GM08714 (cell line): ENCODE data around the gene AHR.

Source experiments
- H3K4me3 ChIP-seq: fragments of 200-500 bp; sonication (Bioruptor generic); 2 replicates; pipeline ENCODE4 v1.5.1; 2014; ENCODE audit warnings: mild to moderate bottlenecking, low read length, inconsistent platforms
- ZNF274 ChIP-seq: IDR thresholded peaks from 2 replicates; pipeline ENCODE4 v1.6.1; 2012; ENCODE audit warnings: mild to moderate bottlenecking, low read depth, low read length

The AHR gene

DNA sequence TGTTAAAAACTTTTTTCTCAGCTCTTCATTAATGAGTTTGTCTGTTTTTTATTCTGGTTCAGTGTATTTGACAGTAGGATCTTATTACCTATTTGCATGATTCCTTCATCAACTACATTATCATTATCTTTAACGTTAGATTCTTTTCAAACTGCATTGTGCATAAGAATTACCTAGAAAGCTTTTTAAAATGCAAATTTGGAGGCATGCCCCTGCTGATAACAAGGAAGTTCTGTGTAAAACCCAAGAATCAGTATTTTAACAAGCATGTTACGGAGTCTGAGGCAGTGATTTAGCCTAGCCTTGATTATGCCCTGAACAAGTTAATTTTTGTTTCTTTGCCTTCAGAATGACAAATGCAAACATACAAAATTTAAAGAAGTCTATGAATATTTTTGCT lies 14.2 kb downstream of the AHR start:
- H3K4me3 ChIP-seq: no peak overlapping the region

DNA sequence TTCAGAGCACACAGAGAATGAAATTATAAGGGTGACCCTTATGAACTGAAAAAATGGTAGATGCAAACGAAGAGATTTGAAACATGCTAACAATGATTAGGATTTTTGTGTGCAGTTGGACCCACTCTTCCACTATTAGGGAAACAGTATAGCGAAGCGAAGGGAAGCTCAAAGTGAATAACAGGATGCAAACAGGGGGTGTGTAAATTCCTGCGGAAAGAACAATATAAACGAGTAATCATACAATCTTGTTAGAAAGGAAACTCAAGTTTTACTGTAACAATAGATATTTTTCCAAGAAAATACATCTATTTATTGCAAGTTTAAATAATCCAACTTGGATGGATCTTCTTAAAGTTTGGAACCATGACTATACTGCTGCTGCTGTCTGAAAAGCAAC lies 14.7 kb downstream of the AHR start:
- no peak overlapping the region for H3K4me3 ChIP-seq
- TF ChIP-seq ZNF274: no peak

More for the DNA sequence above, 14.2 kb downstream of the AHR start:
- no peak for TF ChIP-seq ZNF274

DNA sequence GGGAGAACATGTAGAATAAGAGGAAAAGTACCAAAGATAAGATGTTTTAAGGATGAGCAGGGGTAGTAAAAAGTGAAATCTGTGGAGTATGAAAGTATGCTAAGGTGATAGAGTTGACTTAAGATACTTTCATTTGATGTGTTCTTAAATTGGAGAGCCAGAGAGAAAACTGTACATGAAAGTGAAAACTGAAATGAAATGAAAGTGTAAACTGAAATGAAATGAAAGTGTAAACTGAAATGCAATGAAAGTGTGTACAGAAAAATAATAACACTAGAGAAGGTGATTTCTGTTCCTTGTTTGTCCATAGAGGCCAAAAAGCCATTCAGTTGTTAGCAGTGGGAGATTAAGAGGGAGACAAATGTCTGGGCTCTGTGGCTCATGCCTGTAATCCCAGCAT lies 17.5 kb downstream of the AHR start:
- TF ChIP-seq ZNF274: no peak
- no peak overlapping the region for H3K4me3 ChIP-seq

DNA sequence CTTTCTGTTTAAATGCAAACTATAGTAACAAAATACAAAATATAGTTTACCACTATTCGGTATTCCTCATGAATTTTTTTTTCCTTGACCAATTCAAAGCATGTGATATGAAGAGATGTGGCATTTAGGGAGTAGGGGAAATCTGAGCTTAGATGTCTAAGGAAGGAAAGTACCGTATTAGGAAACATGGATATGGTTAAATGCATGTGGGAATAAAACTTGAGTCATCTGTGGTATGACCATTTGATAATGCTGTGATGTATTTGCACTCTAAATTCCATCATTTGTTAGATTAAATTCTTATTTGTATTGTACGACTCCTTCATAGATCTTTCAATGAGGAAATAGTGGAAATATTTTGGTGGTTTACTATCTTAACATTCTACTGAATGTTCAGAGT lies 19.7 kb downstream of the AHR start:
- TF ChIP-seq ZNF274: no peak
- no peak overlapping the region for H3K4me3 ChIP-seq

DNA sequence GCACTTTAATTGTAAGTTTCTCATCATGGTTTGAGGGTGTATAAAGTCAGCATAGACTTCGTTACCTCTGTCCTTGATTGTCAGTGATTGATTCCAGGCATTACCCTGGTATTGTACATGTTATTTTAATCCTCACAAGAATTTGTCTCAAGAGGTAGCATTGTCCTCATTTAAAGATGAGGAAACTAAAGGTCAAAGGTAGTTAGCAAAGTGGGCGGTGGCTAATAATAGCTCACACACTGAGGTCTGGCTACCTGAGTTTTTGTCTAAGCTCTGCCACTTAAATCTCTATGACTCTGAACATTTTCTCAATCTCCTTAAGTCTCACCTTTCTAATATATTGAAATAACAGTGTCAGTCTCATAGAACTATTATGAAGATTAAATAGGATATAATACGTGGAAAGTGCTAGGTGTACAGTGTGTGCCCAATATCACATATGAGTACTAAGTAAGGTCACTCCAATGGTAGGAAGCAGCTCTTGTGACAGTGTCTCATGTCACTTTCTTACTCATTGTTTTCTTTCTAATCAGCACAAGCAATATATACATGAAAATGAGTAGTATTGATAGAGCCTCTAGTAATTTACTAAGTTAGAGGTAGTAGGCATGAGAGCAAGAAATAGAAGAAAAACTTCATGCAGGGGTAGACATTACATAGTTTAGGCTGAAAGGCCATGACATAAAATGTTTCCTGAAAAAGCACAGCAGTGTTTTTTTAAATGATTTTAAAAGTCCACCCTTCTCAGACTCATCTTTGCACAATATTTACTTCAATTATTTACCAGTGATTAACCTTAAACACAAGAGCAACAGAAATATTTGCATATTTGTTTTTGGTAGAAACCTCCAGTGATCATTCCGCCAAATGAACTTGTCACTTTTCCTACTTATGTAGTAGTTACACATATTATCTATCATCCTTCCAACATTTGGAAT lies 21.0 kb downstream of the AHR start:
- no peak for TF ChIP-seq ZNF274
- H3K4me3 ChIP-seq: no peak overlapping the region

DNA sequence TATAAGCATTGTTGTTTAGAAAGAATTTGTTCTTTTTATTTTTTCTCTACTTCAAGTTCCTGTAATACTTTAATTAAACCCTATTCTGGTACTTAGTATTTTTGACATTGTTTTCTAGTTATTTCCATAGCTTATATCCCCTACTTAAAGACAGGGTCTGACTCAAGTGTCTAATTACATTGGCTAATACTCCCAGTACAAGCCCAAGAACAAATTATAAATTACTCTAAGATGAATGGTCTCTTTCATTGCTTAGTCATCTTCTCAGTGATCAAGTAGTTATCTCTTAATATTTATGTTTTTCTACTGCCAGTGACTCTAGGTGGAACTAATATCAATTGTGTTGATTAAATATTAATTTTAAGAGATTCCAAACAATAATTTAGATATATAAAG lies 21.6 kb downstream of the AHR start:
- no peak overlapping the region for H3K4me3 ChIP-seq
- no peak for TF ChIP-seq ZNF274

DNA sequence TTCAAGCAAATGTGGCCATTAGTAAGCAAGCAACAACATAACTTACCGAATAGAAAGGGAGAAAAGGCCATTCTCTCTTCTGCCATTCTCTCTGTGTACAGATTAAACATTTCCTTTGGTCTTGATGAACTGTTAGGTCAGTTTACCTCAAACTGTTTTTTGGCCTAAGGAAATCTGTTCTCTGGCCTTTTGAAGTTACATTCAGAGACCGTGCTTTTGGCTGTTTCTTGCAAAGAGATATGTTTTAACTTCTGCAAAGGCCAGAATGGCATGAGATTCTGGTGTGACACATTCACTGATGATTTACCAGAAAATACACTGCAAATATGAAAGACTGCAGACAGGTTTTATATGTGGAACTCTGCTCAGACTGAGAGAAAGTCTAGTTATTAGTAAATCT lies 22.2 kb downstream of the AHR start:
- TF ChIP-seq ZNF274: no peak
- no peak overlapping the region for H3K4me3 ChIP-seq

DNA sequence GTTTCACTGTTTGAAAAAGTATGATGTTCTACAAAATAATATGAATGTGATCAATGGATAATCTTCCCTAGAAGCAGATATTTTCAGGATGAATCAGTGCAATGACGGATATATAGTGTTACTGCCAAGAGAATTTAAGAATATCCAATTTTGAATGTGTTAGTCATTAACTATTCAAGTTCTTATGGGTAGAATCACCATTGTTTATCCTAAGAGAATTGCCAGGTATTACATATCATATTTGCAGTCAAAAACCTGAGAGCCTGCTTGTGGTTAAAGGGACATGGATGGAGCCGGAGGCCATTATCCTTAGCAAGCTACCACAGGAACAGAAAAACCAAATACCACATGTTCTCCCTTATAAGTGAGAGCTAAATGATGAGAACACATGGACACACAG lies 26.9 kb downstream of the AHR start:
- no peak for TF ChIP-seq ZNF274
- H3K4me3 ChIP-seq: no peak overlapping the region

DNA sequence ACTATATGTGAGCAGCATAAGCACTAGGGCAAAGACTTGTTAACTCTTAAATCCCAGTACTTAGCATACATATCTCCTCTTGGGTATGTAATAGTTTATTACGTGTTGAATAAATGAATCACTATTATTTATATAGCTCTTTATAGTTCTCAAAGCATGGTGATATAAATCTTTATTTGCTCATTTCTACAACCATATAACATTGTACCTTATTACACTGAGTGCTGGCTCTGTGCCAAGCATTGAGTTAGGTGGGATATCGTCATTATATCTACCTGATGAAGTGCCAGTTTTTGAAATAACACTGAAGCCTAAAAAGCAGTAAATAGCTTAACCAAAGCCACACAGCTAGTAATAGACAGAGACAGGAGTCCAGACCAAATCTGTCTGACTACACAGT lies 27.9 kb downstream of the AHR start:
- H3K4me3 ChIP-seq: no peak overlapping the region
- TF ChIP-seq ZNF274: no peak

DNA sequence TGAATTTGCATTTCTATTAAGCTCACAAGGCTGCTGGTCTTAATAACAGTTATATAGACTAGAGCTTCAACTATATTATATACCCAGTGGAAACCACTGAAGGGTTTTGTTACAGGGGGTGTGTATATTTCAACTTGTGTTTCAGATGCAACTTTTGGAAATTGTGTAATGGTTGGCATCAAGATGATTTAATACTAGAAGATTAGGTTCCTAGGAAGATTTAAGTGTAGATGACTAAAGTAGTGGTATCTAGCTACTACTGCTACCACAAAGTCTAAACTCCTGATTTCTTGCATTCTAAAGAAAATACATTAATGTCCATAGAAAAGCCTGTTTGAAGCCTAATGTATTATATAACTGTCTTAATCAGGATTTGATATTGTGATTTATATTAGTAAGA lies 30.2 kb downstream of the AHR start:
- no peak for TF ChIP-seq ZNF274
- no peak overlapping the region for H3K4me3 ChIP-seq

DNA sequence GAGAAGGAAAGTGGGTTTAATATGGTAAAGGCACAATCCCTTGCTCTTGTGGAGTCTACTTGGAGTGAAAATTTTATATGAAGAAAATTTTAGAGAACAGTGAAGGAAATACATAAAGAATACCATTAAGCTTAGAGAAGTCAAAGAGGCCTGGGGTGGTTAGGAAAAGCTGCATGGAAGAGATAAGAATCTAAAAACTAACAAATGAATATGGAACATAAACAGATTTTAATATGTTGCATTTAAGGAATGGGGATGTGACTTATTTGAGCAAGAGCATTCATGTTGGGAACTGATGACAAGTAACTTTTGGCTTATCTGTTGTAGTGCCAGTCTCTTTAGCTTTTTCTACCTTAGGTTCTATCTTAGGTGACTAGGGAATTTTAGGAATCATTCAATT lies 31.0 kb downstream of the AHR start:
- no peak for TF ChIP-seq ZNF274
- H3K4me3 ChIP-seq: no peak overlapping the region

DNA sequence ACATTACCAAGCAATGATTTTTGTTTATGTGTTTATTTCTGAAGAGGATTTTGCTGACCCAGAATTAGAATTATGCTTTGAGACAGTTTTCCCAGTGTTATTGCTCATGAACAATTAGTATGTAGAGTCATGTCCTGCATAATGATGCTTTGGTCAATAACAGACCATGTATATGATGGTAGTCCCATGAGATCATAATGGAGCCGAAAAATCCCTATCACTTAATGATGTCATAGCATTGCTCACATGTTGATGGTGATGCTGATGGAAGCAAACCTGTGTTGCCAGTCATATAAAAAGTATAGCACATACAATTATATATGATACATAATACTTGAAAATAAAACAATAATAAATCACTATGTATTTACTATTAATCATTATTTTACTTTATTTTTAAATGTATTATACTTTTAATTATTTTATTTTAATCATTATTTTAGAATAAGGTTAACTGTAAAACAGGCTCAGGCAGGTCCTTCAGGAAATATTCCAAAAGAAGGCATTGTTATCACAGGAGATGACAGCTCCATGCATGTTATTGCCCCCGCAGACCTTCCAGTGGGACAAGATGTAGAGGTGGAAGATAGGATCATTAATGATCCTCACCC lies 33.5 kb downstream of the AHR start:
- TF ChIP-seq ZNF274: no peak
- H3K4me3 ChIP-seq: no peak overlapping the region

DNA sequence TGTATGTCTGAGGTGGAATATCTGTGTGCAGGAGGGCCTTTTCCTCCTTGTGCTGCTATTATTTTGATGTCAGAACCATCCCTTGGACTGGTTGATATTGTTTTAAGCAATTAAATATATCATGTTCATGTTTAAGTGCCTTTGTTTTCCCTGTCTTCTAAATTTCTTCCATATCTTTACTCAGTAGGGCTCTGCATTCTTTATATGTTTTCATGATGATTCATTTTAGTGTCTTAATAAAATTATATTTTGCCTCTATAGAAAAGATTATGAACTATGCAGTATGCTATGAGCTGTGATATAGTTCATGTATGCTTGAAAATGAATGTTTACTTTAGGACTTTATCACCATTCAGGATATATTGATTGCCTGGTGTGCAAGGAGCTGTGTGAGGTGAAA lies 34.8 kb downstream of the AHR start:
- H3K4me3 ChIP-seq: no peak overlapping the region
- TF ChIP-seq ZNF274: no peak

DNA sequence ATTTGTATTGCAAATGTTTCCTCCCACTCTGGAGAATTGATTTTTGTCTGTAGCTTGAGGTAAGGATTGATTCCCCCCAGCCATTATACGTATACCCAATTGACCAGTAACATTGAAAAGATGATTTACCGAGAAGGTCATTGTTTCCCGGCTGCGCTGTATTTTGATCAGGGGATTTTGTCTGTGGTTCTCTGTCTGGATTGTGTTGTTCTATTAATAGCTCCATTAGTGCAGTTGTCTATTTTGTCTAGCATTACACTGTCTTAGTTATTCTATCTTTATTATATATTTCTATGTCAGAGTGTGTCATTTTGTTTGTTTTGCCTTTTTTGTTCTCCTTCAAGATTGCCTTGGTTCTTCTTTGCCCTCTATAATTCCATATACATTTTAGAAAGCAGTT lies 37.7 kb downstream of the AHR start:
- TF ChIP-seq ZNF274: no peak
- no peak overlapping the region for H3K4me3 ChIP-seq

DNA sequence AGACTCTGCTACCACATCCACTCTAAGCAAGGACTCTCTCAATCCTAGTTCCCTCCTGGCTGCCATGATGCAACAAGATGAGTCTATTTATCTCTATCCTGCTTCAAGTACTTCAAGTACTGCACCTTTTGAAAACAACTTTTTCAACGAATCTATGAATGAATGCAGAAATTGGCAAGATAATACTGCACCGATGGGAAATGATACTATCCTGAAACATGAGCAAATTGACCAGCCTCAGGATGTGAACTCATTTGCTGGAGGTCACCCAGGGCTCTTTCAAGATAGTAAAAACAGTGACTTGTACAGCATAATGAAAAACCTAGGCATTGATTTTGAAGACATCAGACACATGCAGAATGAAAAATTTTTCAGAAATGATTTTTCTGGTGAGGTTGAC lies 40.7 kb downstream of the AHR start:
- no peak overlapping the region for H3K4me3 ChIP-seq
- TF ChIP-seq ZNF274: no peak
